Measurements from ENCODE around the gene STT3B. TPM values are rescaled to one million over a fixed set of nuclear protein-coding genes. Genes with fewer than 3 reads are reported as not detected.

STT3B gene
- polyA plus RNA-seq, 1 donor: 108 TPM

GRCh38 chr3:31606453-31606852 lies 73.7 kb downstream of the STT3B start:
- no peak for DNase-seq

GRCh38 chr3:31610700-31611275 lies 78.1 kb downstream of the STT3B start:
- DNase-seq: no peak

GRCh38 chr3:31613177-31613576 lies 80.5 kb downstream of the STT3B start:
- no peak for DNase-seq

GRCh38 chr3:31613654-31614053 lies 80.9 kb downstream of the STT3B start:
- DNase-seq: no peak

- no peak for DNase-seq
Measured at GRCh38 chr3:31614162-31614921, 81.6 kb downstream of the STT3B start.

GRCh38 chr3:31615071-31615875 lies 82.5 kb downstream of the STT3B start:
- no peak for DNase-seq

GRCh38 chr3:31616711-31617110 lies 84.0 kb downstream of the STT3B start:
- DNase-seq: no peak

GRCh38 chr3:31620656-31621055 lies 87.9 kb downstream of the STT3B start:
- no peak for DNase-seq

GRCh38 chr3:31621314-31621713 lies 88.6 kb downstream of the STT3B start:
- no peak for DNase-seq

GRCh38 chr3:31622636-31623288 lies 90.0 kb downstream of the STT3B start:
- DNase-seq: no peak

- DNase-seq: no peak
Measured at GRCh38 chr3:31624083-31624709, 91.5 kb downstream of the STT3B start.

- DNase-seq: no peak
Measured at GRCh38 chr3:31625358-31625757, 92.6 kb downstream of the STT3B start.

GRCh38 chr3:31629054-31629453 lies 96.3 kb downstream of the STT3B start:
- DNase-seq: no peak

- no peak for DNase-seq
Measured at GRCh38 chr3:31634476-31634875, 101.8 kb downstream of the STT3B start.

- no peak for DNase-seq
Measured at GRCh38 chr3:31635545-31635944, 102.8 kb downstream of the STT3B start.

GRCh38 chr3:31636049-31636448 lies 103.3 kb downstream of the STT3B start:
- peak; percentile 8 for DNase-seq

- DNase-seq: no peak
Measured at GRCh38 chr3:31636694-31637442, 104.1 kb downstream of the STT3B start.

- DNase-seq: no peak
Measured at GRCh38 chr3:31639828-31640227, 107.1 kb downstream of the STT3B start.

- DNase-seq: no peak
Measured at GRCh38 chr3:31645256-31645655, 112.5 kb downstream of the STT3B start.

GRCh38 chr3:31648286-31648968 lies 115.7 kb downstream of the STT3B start:
- no peak for DNase-seq

- DNase-seq: no peak
Measured at GRCh38 chr3:31652296-31652695, 119.6 kb downstream of the STT3B start.

All from hindlimb muscle (tissue), 1 donor.